ENCODE results near the gene RFX8. TPM values are rescaled to one million over a fixed set of nuclear protein-coding genes. Genes with fewer than 3 reads are reported as not detected.
A peak's percentile ranks its signal among the peaks of the same experiment; 100 is the strongest.

RFX8 gene
- total and polyA plus RNA-seq, 2 of the 13 experiments (the other 11 are each of a cell fraction or from before 2014, with no cell fraction given): not detected

DNA sequence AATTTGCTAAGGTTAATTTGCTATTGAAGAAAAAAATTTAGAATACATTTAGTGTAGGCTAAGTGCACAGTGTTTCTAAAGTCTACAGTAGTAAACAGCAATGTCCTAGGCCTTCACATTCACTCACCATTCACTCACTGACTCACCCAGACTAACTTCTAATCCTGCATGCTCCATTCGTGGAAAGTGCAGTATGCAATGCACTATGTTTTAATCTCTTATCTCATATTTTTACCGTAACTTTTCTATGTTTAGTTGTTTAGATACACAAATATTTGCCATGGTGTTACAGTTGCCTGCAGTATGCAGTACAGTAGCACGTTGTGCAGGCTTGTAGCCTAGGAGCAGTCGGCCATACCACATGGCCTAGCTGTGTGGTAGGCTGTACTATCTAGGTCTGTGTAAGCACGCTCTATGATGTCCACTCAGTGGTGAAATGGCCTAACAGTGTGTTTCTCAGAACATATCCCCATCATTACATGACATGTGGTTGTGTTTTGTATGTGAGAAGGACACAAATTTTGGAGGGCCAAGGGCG is 18.1 kb upstream of the RFX8 start (continued):
- TF ChIP-seq, protein P1, sequence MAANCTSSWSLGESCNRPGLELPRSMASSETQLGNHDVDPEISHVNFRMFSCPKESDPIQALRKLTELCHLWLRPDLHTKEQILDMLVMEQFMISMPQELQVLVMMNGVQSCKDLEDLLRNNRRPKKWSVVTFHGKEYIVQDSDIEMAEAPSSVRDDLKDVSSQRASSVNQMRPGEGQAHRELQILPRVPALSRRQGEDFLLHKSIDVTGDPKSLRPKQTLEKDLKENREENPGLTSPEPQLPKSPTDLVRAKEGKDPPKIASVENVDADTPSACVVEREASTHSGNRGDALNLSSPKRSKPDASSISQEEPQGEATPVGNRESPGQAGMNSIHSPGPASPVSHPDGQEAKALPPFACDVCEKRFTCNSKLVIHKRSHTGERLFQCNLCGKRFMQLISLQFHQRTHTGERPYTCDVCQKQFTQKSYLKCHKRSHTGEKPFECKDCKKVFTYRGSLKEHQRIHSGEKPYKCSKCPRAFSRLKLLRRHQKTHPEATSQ (CRISPR knock-in tag; IDR thresholded peaks at IDR 0.05; ENCODE audit: borderline replicate concordance): no peak

DNA sequence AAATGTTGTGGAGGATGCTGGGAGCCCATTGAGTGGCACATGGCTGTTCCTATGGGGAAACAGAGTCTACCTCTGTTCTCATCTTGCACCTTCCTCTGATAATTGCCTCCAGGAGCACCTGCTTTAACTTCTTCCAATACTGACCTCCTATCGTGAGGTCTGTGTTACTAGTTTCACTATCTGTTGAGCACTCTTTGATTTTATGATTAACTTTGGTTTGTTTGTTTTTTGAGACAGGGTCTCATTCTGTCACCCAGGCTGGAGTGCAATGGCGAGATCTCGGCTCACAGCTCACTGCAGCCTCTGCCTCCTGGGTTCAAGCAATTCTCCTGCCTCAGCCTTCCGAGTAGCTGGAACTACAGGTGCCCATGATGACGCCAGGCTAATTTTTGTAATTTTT is 12.1 kb upstream of the RFX8 start:
- no peak for FAIRE-seq
- DNase-seq (ENCODE audit: low spot score): no peak
- Histone ChIP-seq H3K4me1 (ENCODE audit: insufficient read depth, low read length) (peaks cover 10% of the 10 kb centered on the region), H4K20me1 (ENCODE audit: insufficient read depth, low read length) (no peaks in the 10 kb centered on the region), H3K4me3 (replicated peaks in 1 of 3; ENCODE audit: insufficient read depth in 1 of 3, low read depth in 2 of 3, low read length in 3 of 3) (no peak overlapping the region; a peak in 1 of 6 replicates), H3K4me2 (ENCODE audit: low read depth, low read length) (peak overlapping the region; percentile 30), H2AFZ (ENCODE audit: low read length) (no peak overlapping the region), H3K9ac (ENCODE audit: insufficient read depth, low read depth, low read length) (no peak overlapping the region), H3K36me3 (replicated peaks in 1 of 2; ENCODE audit: control insufficient read depth in 1 of 2, insufficient read depth in 2 of 2, low read length in 2 of 2) (no peaks in the 10 kb centered on the region), H3K27ac (ENCODE audit: extremely low read length, insufficient read depth, low read length) (no peak overlapping the region), H3K9me3 (ENCODE audit: low read length) (no peaks in the 10 kb centered on the region), H3K79me2 (ENCODE audit: insufficient read depth, low read length) (no peaks in the 10 kb centered on the region), H3K27me3 (ENCODE audit: control insufficient read depth in 1 of 2, insufficient read depth in 2 of 2, low read length in 2 of 2) (peaks cover 2 to 29% of the 10 kb centered on the region in 2 experiments; a peak in 4 of 5 replicates)
- ATAC-seq: peak; percentile 67; the same call in 2 of the 3 replicates
- BruUV-seq (replicated peaks): no TSS peak
- WGBS (ENCODE audit: low lambda C conversion rate): 8% methylated on average over 5 of the region's 5 CpGs
- TF ChIP-seq, protein P2, sequence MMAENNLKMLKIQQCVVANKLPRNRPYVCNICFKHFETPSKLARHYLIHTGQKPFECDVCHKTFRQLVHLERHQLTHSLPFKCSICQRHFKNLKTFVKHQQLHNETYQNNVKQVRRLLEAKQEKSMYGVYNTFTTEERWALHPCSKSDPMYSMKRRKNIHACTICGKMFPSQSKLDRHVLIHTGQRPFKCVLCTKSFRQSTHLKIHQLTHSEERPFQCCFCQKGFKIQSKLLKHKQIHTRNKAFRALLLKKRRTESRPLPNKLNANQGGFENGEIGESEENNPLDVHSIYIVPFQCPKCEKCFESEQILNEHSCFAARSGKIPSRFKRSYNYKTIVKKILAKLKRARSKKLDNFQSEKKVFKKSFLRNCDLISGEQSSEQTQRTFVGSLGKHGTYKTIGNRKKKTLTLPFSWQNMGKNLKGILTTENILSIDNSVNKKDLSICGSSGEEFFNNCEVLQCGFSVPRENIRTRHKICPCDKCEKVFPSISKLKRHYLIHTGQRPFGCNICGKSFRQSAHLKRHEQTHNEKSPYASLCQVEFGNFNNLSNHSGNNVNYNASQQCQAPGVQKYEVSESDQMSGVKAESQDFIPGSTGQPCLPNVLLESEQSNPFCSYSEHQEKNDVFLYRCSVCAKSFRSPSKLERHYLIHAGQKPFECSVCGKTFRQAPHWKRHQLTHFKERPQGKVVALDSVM (CRISPR knock-in tag; IDR thresholded peaks at IDR 0.05): peak; percentile 35; the same call in 1 of the 2 replicates
- no peak for TF ChIP-seq NRL (CRISPR knock-in tag; IDR thresholded peaks at IDR 0.05; ENCODE audit: borderline replicate concordance)
- CTCF ChIA-PET (ENCODE audit: low intra/inter-chr PET ratio, low total read pairs): no interaction called here
- in situ Hi-C loops (cut with HindIII; ENCODE audit: extremely low pct_ligation_motif_present, low pct_unique_long_range_greater_than_20kb) (no loop called here), intact Hi-C loops (cut with micrococcal nuclease; ENCODE audit: unreplicated experiment) (loop anchor here (10.0 kb wide), 1 partner anchor 462 kb away; no protein-coding TSS in a partner anchor)
- POLR2A ChIA-PET: no interaction called here
